ENCODE measurements around the gene FAT4. TPM values are rescaled to one million over a fixed set of nuclear protein-coding genes. Genes with fewer than 3 reads are reported as not detected.

The FAT4 gene
- total RNA-seq, 6 donors from 2014 or later, result 11.3 to 26.9 (median 16.1) TPM

DNA sequence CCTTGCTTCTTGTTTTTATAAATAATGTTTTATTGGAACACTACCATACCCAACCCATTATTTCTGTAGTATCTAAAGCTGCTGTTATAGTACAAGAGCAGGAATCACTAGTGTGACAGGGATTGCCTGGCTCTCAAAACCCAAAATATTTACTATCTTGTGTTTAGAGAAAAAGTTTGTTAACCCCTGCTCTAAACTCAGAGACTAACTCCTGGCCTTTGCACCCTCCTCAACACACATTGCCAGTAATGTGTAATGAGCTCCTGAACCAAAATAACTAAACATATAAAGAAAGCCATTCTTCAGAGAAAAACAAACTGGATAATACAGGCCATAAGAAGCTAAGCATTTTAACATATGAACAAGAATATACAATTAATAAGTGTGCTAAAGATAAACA is 8.2 kb upstream of the FAT4 start:
- no peak overlapping the region for H3K4me3 ChIP-seq
- H3K27me3 ChIP-seq, result no peaks in the 10 kb centered on the region
- H3K36me3 ChIP-seq, result no peaks in the 10 kb centered on the region
- no peak overlapping the region for H3K27ac ChIP-seq
- ATAC-seq (ENCODE audit: low FRiP score in 2 of 2) (no peak), DNase-seq (no peak)
- no peaks in the 10 kb centered on the region for H3K9me3 ChIP-seq
- no peak for TF ChIP-seq EP300 (IDR thresholded peaks at IDR 0.05)
- TF ChIP-seq POLR2A (IDR thresholded peaks at IDR 0.05), result no peak
- TF ChIP-seq, protein P1, sequence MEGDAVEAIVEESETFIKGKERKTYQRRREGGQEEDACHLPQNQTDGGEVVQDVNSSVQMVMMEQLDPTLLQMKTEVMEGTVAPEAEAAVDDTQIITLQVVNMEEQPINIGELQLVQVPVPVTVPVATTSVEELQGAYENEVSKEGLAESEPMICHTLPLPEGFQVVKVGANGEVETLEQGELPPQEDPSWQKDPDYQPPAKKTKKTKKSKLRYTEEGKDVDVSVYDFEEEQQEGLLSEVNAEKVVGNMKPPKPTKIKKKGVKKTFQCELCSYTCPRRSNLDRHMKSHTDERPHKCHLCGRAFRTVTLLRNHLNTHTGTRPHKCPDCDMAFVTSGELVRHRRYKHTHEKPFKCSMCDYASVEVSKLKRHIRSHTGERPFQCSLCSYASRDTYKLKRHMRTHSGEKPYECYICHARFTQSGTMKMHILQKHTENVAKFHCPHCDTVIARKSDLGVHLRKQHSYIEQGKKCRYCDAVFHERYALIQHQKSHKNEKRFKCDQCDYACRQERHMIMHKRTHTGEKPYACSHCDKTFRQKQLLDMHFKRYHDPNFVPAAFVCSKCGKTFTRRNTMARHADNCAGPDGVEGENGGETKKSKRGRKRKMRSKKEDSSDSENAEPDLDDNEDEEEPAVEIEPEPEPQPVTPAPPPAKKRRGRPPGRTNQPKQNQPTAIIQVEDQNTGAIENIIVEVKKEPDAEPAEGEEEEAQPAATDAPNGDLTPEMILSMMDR (IDR thresholded peaks at IDR 0.05), result no peak
- no peak for TF ChIP-seq POLR2AphosphoS5 (IDR thresholded peaks at IDR 0.05)
- H3K4me1 ChIP-seq, result no peaks in the 10 kb centered on the region

GRCh38 chr4:125311503-125311902 is 3.3 kb upstream of the FAT4 start:
- ATAC-seq (ENCODE audit: low FRiP score in 2 of 2), result no peak
- DNase-seq, result no peak
- no peaks in the 10 kb centered on the region for H3K9me3 ChIP-seq
- WGBS, 2 donors, result 52 to 60% methylated on average over 2 of the region's 2 CpGs
- H3K4me3 ChIP-seq, result no peak overlapping the region
- H3K27me3 ChIP-seq, result no peaks in the 10 kb centered on the region
- H3K4me1 ChIP-seq, result peaks cover 5 to 22% (median 11%) of the 10 kb centered on the region in 4 donors
- no peak overlapping the region for H3K27ac ChIP-seq
- H3K36me3 ChIP-seq, result no peaks in the 10 kb centered on the region
- TF ChIP-seq, protein P1 (IDR thresholded peaks at IDR 0.05), result no peak
- TF ChIP-seq POLR2A (IDR thresholded peaks at IDR 0.05) (no peak), EP300 (IDR thresholded peaks at IDR 0.05) (no peak), POLR2AphosphoS5 (IDR thresholded peaks at IDR 0.05) (no peak)

DNA sequence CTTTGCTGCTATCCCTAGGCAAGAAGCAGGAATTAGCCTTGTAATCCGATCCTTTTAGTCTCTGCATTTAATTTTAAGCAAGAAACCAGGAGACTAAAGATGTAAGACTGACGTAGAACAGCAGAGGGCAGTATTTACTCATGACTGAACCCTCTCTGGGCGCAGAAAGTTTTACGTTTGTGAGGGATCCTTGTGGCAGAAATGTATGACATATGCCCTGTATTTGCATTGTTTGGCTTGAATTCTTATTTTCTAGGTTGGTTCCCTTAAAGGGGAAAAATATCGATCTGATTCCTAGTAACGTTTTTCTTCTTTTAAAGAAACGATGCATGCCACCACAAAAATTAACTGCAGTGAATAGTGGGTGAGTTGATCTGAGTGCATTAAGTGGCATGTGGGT is 1.3 kb upstream of the FAT4 start:
- peak in 1 of 2 donors; percentile 55 for ATAC-seq (ENCODE audit: low FRiP score in 2 of 2)
- Histone ChIP-seq H3K27ac (no peak overlapping the region), H3K9me3 (no peaks in the 10 kb centered on the region), H3K4me3 (no peak overlapping the region), H3K36me3 (no peaks in the 10 kb centered on the region), H3K27me3 (peaks cover 0 to 3% (median 0%) of the 10 kb centered on the region in 4 donors), H3K4me1 (peaks cover 8 to 42% (median 19%) of the 10 kb centered on the region in 4 donors)
- TF ChIP-seq, protein P1 (IDR thresholded peaks at IDR 0.05), result peak; percentile 63 to 90 (median 76)
- no peak for TF ChIP-seq POLR2AphosphoS5 (IDR thresholded peaks at IDR 0.05)
- 1% methylated on average over 7 of the region's 7 CpGs for WGBS, 2 donors
- peak in 1 of 2 donors; percentile 22 for DNase-seq

DNA sequence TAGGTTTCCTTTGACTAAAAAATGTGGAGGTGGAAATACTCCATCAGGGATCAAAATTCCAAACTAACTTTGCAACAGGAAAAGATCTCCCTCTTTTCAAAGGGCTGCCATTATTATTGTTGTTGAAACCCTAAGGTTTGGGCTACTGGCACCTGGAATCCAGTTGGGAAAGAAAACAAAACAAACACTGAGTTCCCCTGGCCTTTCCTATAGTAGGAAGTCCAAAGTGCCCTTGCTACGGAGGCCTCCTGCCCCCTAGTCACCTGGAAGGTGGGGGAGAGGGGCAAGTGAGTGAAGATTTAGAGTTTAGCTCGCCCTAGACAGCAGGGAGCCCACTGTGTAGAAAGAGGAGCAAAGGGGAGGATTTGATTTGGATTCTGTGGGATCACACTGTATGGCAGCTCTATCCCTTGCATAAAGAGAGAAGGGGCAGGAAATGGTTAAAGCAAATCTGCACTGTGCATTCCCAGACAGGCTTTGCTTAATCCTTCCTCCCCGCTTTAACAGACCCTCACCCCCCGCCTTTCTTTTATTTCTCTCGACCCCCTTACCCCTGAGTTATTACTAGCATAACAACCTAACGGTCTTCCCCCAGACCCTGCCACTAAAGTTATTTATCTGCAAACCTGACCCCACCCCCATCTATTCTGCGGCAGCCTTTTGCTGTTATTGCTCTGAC is 627 bp upstream of the FAT4 start:
- Histone ChIP-seq H3K27me3 (peaks cover 0 to 3% (median 0%) of the 10 kb centered on the region in 4 donors), H3K9me3 (no peaks in the 10 kb centered on the region), H3K4me1 (peaks cover 8 to 43% (median 19%) of the 10 kb centered on the region in 4 donors), H3K36me3 (no peaks in the 10 kb centered on the region), H3K27ac (peak overlapping the region in 3 of 4 donors; percentile 49 to 92 (median 92)), H3K4me3 (peak overlapping the region in 3 of 4 donors; percentile 75 to 90 (median 77))
- DNase-seq, result no peak
- no peak for ATAC-seq (ENCODE audit: low FRiP score in 2 of 2)
- WGBS, 2 donors, result 15 to 19% methylated on average over 7 of the region's 7 CpGs
- no peak for TF ChIP-seq POLR2AphosphoS5 (IDR thresholded peaks at IDR 0.05)
- TF ChIP-seq POLR2A (IDR thresholded peaks at IDR 0.05), result no peak
- TF ChIP-seq, protein P1 (IDR thresholded peaks at IDR 0.05), result no peak
- no peak for TF ChIP-seq EP300 (IDR thresholded peaks at IDR 0.05)
